Gastroesophageal sphincter (tissue), 4 donors: ENCODE results near the gene USP25. TPM values are rescaled to one million over a fixed set of nuclear protein-coding genes. Genes with fewer than 3 reads are reported as not detected.

ENCODE experiments used
- ATAC-seq: fragments of 150-250 bp; one replicate; pipeline ENCODE4 v1.9.1; 2016; ENCODE audit warnings: mild to moderate bottlenecking, moderate library complexity
- H3K27ac ChIP-seq, 4 donors: fragments of 200-600 bp; sonication (generic) in 3 of 4; 1 replicate in 3 of 4; 2 replicates in 1 of 4; pipeline ENCODE4 v1.5.1; 2016 to 2019
- H3K27me3 ChIP-seq: fragments of 200-600 bp; sonication (generic); one replicate; pipeline ENCODE4 v1.5.1; 2019
- H3K36me3 ChIP-seq, 2 donors: fragments of 200-600 bp; sonication (generic); one replicate each; pipeline ENCODE4 v1.5.1; 2019; ENCODE audit warnings: control low read depth in 1 of 2
- H3K4me1 ChIP-seq, 3 donors: fragments of 200-600 bp; sonication (generic); 1 replicate in 2 of 3; 2 replicates in 1 of 3; pipeline ENCODE4 v1.5.1; 2016 to 2019; ENCODE audit warnings: control low read depth in 2 of 3
- H3K4me3 ChIP-seq, 2 donors: fragments of 200-600 bp; sonication (generic); one replicate each; pipeline ENCODE4 v1.5.1; 2019; ENCODE audit warnings: mild to moderate bottlenecking in 1 of 2, moderate library complexity in 1 of 2
- H3K9me3 ChIP-seq, 3 donors: fragments of 200-600 bp; sonication (generic); one replicate each; pipeline ENCODE4 v1.5.1; 2017 to 2019; ENCODE audit warnings: control low read depth in 2 of 3
- CTCF ChIP-seq, 4 experiments: fragments of 200-600 bp in 2 of 4; fragments of 450-650 bp in 2 of 4; sonication (generic) in 1 of 4; IDR thresholded peaks; one replicate each; pipeline ENCODE4 v1.5.1; 2017 to 2019; ENCODE audit warnings: antibody characterized with exemption in 4 of 4, mild to moderate bottlenecking in 2 of 4, moderate library complexity in 2 of 4
- EP300 ChIP-seq: sonication (generic); formaldehyde crosslinking; IDR thresholded peaks from one replicate; pipeline ENCODE4 v1.6.1; 2017; ENCODE audit warnings: antibody characterized with exemption, mild to moderate bottlenecking
- POLR2A ChIP-seq, 2 donors: fragments of 450-650 bp; IDR thresholded peaks; one replicate each; pipeline ENCODE4 v1.6.1; 2017; ENCODE audit warnings: antibody characterized with exemption in 2 of 2, mild to moderate bottlenecking in 2 of 2, moderate library complexity in 1 of 2
- POLR2AphosphoS5 ChIP-seq: sonication (generic); formaldehyde crosslinking; IDR thresholded peaks from one replicate; pipeline ENCODE4 v1.6.1; 2017; ENCODE audit warnings: antibody characterized with exemption
- WGBS, 2 donors: methylation state at CpG; one replicate each; pipeline ENCODE4 v1.1.5; 2018; ENCODE audit warnings: low coverage in 1 of 2; 5-methylcytosine and 5-hydroxymethylcytosine counted together
- total RNA-seq, 4 donors: library from RNA; depleted of rRNA; stranded (reverse); fragments of >200 nt; gene quantifications; one replicate each; pipeline ENCODE4 v1.1.0, GENCODE V29; 2016

USP25 gene, protein sequence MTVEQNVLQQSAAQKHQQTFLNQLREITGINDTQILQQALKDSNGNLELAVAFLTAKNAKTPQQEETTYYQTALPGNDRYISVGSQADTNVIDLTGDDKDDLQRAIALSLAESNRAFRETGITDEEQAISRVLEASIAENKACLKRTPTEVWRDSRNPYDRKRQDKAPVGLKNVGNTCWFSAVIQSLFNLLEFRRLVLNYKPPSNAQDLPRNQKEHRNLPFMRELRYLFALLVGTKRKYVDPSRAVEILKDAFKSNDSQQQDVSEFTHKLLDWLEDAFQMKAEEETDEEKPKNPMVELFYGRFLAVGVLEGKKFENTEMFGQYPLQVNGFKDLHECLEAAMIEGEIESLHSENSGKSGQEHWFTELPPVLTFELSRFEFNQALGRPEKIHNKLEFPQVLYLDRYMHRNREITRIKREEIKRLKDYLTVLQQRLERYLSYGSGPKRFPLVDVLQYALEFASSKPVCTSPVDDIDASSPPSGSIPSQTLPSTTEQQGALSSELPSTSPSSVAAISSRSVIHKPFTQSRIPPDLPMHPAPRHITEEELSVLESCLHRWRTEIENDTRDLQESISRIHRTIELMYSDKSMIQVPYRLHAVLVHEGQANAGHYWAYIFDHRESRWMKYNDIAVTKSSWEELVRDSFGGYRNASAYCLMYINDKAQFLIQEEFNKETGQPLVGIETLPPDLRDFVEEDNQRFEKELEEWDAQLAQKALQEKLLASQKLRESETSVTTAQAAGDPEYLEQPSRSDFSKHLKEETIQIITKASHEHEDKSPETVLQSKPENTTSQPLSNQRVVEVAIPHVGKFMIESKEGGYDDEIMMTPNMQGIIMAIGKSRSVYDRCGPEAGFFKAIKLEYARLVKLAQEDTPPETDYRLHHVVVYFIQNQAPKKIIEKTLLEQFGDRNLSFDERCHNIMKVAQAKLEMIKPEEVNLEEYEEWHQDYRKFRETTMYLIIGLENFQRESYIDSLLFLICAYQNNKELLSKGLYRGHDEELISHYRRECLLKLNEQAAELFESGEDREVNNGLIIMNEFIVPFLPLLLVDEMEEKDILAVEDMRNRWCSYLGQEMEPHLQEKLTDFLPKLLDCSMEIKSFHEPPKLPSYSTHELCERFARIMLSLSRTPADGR
- 10 to 100 TPM; 51.2 to 77.3 (median 59.5) TPM for total RNA-seq

DNA sequence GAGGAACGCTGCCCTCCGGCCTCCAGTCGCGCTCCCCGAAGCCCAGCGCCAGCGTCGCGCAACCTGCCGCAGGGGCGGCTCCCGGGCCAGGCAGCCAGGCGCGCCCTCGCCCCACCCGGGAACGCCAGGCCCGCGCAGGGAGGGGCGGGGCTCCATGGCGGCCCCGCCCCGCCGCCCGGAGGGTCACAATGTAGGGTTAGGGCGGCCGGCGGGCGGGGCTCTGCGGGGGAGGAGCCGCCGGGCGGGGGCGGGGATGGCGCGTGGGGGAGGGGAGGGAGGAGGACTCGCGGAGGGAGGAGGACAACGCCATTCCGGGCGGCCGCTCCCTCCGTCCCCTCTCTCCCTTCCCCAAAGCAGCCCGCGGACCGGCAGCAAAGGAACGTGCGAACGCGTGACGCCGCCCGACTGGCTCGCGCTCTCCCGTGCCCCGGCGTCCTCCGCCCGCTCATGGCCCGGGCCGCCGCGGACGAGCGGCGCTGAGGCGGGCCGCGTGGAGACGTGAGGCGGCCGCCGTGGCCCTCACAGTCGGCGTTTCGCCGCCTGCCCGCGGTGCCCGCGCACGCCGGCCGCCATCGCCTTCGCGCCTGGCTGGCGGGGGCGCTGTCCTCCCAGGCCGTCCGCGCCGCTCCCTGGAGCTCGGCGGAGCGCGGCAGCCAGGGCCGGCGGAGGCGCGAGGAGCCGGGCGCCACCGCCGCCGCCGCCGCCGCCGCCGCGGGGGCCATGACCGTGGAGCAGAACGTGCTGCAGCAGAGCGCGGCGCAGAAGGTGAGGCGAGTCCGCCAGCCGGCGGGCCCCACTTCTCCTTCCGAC, at the start of gene USP25:
USP25 (plus strand) TSS at position 309 of the 810 bp plus-strand sequence; CDS start at position 721, 412 bp downstream.
- H3K9me3 ChIP-seq, result no peaks in the 10 kb centered on the region
- no CpG with 5 or more reads among the region's 123 CpGs for WGBS, 2 donors
- TF ChIP-seq CTCF (IDR thresholded peaks at IDR 0.05) (peak in 3 of 4 experiments; percentile 28 to 46 (median 29)), EP300 (no peak), POLR2A (IDR thresholded peaks at IDR 0.05) (peak; percentile 80 to 87), POLR2AphosphoS5 (peak; percentile 88)

DNA sequence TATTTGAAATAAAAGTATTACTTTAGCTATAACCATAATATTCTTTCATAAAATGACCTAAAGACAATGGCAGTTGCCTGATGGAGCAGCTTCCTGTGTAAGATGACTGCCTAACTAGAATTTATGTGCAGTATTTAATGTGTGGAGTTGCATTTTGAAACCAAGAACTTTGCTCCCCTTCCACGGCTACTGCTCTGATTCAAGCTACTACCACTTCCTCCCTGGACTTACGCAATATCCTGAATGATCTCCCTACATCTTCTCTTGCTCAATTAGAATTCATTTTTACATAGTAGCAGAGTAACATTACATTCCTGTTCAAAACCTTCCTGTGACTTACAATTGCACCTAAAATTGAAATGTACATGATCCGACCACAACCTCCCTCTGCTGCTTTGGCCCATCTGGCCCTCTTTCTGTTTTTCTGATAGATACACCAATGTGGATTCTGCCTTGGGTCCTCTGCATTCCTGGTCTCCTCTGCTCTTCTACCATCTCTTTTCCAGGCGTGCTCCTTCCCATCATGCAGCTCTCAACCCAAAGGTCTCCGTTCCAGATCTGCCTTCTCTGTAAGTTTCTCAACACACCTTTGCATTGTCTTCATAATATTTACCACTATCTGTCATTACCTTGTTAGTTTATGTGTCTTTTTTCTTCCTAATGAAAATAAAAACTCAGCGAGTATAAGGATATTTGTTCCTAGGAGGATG, 47.4 kb upstream of the USP25 start:
- TF ChIP-seq POLR2A (IDR thresholded peaks at IDR 0.05) (no peak), POLR2AphosphoS5 (no peak), EP300 (no peak), CTCF (IDR thresholded peaks at IDR 0.05) (no peak)
- no peak for ATAC-seq
- H3K27me3 ChIP-seq, result no peaks in the 10 kb centered on the region
- no peak overlapping the region for H3K4me3 ChIP-seq
- H3K27ac ChIP-seq, result no peak overlapping the region
- H3K4me1 ChIP-seq, result no peaks in the 10 kb centered on the region
- H3K9me3 ChIP-seq, result no peaks in the 10 kb centered on the region
- 79 to 82% methylated on average over 5 to 6 of the region's 6 CpGs for WGBS, 2 donors
- H3K36me3 ChIP-seq, result no peaks in the 10 kb centered on the region

More for the DNA sequence above, at the start of gene USP25:
- Histone ChIP-seq H3K27me3 (no peaks in the 10 kb centered on the region), H3K27ac (peak within 1 kb of the TSS; percentile 94 to 99 (median 97)), H3K4me1 (peaks cover 3 to 46% (median 5%) of the 10 kb centered on the region in 3 donors), H3K36me3 (no peaks in the 10 kb centered on the region), H3K4me3 (peak within 1 kb of the TSS; percentile 93 to 100)
- peak; percentile 95 for ATAC-seq

DNA sequence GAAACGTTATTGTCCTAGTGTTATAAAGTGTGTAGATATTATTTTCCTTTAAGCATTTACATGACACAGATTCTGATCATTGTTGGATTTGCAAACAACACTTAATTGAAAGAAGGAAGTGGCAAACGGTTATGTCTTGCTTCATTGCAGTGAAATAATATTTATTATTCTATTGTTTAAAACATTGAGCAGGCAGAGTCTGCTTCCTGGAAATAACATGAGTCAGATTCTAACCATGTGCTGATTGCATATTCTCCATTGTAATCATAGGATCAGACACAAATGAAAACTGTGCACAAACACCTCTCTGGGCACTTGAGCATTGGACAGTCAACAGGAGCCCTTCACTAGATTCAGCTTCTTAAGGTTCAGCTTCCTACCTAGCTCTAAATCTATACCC, 46.8 kb upstream of the USP25 start:
- no peak for ATAC-seq
- H3K9me3 ChIP-seq, result no peaks in the 10 kb centered on the region
- WGBS, 2 donors, result 38 to 47% methylated on average over 2 of the region's 2 CpGs
- TF ChIP-seq POLR2AphosphoS5 (no peak), POLR2A (IDR thresholded peaks at IDR 0.05) (no peak), CTCF (IDR thresholded peaks at IDR 0.05) (no peak), EP300 (no peak)
- H3K27ac ChIP-seq, result no peak overlapping the region
- no peaks in the 10 kb centered on the region for H3K27me3 ChIP-seq
- H3K36me3 ChIP-seq, result no peaks in the 10 kb centered on the region
- H3K4me1 ChIP-seq, result no peaks in the 10 kb centered on the region
- no peak overlapping the region for H3K4me3 ChIP-seq

- Histone ChIP-seq H3K9me3 (no peaks in the 10 kb centered on the region), H3K27me3 (no peaks in the 10 kb centered on the region), H3K27ac (no peak overlapping the region), H3K36me3 (no peaks in the 10 kb centered on the region), H3K4me1 (no peaks in the 10 kb centered on the region), H3K4me3 (no peak overlapping the region)
- TF ChIP-seq POLR2AphosphoS5 (no peak), POLR2A (IDR thresholded peaks at IDR 0.05) (no peak), CTCF (IDR thresholded peaks at IDR 0.05) (no peak), EP300 (no peak)
- WGBS, 2 donors, result 75 to 80% methylated on average over 1 of the region's 1 CpG
- peak; percentile 19 for ATAC-seq
These were observed 43.3 kb upstream of the USP25 start for GRCh38 chr21:15686506-15686905.
